HG03039 (cell line): Measurements from ENCODE around the gene CBR1.
"Not testable (repeated sequence)": the region's sequence is repeated elsewhere in the genome, so short reads cannot be mapped to it uniquely, and the experiment has no call there.

ENCODE experiments used
- ATAC-seq: cut with Tn5 transposase; IDR thresholded peaks from one replicate; pipeline ENCODE4 v1.9.1; 2021; ENCODE audit warnings: mild to moderate bottlenecking, moderate library complexity; ENCODE audit not compliant: unreplicated experiment

CBR1 gene

GRCh38 chr21:36079010-36079649 is 9.3 kb downstream of the CBR1 start:
- no peak for ATAC-seq

GRCh38 chr21:36079671-36080070 is 9.8 kb downstream of the CBR1 start:
- no peak for ATAC-seq

- no peak for ATAC-seq
These were observed 10.6 kb downstream of the CBR1 start for GRCh38 chr21:36080386-36080785.

- ATAC-seq = no peak
These were observed 12.4 kb downstream of the CBR1 start for GRCh38 chr21:36082237-36082664.

GRCh38 chr21:36087362-36088138 is 17.7 kb downstream of the CBR1 start:
- ATAC-seq = no peak

GRCh38 chr21:36089946-36090345 is 20.1 kb downstream of the CBR1 start:
- ATAC-seq = no peak

GRCh38 chr21:36092681-36093080 is 22.9 kb downstream of the CBR1 start:
- ATAC-seq = no peak

- ATAC-seq = no peak
These were observed 23.7 kb downstream of the CBR1 start for GRCh38 chr21:36093512-36093911.

GRCh38 chr21:36096398-36097290 is 26.8 kb downstream of the CBR1 start:
- ATAC-seq = no peak

GRCh38 chr21:36097427-36098181 is 27.8 kb downstream of the CBR1 start:
- ATAC-seq = no peak

- ATAC-seq = no peak
These were observed 28.3 kb downstream of the CBR1 start for GRCh38 chr21:36098182-36098532.

GRCh38 chr21:36099000-36099399 is 29.2 kb downstream of the CBR1 start:
- ATAC-seq = no peak

GRCh38 chr21:36099695-36100211 is 29.9 kb downstream of the CBR1 start:
- not testable (repeated sequence) for ATAC-seq

- no peak for ATAC-seq
These were observed 31.3 kb downstream of the CBR1 start for GRCh38 chr21:36100971-36101641.

GRCh38 chr21:36103434-36103833 is 33.6 kb downstream of the CBR1 start:
- no peak for ATAC-seq

GRCh38 chr21:36104317-36105300 is 34.8 kb downstream of the CBR1 start:
- ATAC-seq = no peak

- no peak for ATAC-seq
These were observed 35.6 kb downstream of the CBR1 start for GRCh38 chr21:36105327-36105842.

- no peak for ATAC-seq
These were observed 40.0 kb downstream of the CBR1 start for GRCh38 chr21:36109868-36110267.

GRCh38 chr21:36111238-36111637 is 41.4 kb downstream of the CBR1 start:
- ATAC-seq = no peak
